CD4-positive, alpha-beta T cell treated with Interleukin-2 at 100 ng/mL for 4 hours (primary cell): ENCODE results near the gene DDI2.

Experiments
- DNase-seq: peaks from one replicate; pipeline ENCODE4 v3.0.0-alpha.2; 2020; ENCODE audit warnings: low spot score

The DDI2 gene

DNA sequence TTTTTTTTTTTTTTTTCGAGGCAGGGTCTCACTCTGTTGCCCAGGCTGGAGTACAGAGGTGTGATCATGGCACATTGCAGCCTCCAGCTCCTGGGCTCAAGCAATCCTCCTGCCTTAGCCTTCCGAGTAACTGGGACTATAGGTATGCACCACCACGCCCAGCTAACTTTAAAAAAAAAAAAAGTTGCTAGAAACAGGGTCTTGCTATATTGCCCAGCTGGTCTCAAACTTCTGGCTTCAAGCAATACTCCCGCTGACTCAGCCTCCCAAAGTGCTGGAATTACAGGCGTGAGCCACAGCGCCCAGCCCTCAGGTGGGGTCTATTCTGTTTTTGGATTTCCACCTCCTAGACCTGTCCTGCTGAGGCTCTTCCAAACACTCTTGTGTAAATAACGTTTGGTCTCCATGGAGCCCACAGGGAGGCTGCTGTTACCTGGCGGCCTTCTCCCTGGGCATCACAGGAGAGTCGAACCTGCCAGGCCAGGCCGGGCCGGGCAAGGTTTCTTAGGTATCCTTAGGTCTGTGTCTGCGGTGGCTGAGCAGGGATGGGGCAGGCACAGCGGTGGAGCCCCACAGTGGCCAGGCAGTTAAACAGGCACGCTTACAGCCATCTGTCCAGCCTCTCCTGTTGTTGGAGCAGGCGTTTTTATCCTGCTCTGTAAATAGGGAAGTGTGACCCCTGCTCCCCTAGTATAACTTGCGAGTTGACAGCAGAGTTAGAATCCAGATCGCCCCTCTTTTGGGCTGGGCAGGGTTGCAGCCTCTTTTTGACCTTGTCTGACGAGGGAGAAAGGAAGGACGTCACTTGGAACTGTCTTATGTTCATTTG lies 85.7 kb downstream of the DDI2 start:
- DNase-seq: no peak

DNA sequence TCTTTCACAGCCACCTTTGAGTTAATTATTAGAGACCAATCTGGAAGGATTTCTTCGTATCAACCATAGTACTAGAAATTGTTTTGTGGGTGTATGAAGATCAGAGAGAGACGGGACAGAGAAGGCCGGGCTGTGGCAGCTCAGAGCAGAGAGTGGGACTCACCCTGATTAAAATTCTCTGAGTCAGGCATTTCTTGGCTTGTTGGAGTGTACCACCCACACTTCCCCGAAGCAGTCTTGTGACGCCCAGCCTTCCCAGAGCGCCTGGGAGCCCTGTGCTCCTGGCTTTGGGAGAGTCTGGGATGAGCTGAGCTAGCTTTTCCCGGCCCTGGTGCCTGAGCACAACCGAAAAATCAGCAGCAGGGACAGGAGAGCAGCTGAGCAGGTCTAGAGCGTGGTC lies 86.3 kb downstream of the DDI2 start:
- no peak for DNase-seq

DNA sequence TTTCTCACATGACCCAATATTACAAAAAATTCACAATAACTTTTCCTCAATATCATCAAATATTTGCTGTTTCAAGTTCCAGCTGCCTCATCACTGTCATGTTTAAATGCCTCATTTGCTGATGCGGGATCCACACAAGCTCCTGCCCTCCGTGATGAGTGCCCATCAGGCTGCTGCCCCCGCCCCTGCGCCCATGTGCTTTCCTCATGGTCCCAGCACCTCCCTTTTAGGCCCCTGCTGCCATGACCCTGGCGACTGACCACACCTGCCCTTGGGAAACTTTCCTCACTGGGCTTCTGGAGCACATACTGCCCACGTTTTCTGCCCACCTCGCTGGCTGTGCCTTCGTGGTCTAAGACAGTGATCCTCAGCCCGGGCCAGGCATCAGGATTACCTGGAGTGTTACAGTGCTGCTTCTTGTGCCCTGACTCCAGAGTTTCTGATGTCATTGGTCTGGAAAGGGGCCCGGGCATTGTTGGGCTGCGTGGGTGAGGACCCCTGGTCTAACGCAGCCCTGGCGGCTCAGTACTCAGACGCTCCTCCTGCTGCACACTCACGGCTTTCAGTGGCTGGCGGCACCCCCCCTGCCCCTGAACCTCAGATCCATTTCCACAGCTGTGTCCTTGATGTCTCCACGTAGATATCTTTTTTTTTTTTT lies 87.4 kb downstream of the DDI2 start:
- no peak for DNase-seq

DNA sequence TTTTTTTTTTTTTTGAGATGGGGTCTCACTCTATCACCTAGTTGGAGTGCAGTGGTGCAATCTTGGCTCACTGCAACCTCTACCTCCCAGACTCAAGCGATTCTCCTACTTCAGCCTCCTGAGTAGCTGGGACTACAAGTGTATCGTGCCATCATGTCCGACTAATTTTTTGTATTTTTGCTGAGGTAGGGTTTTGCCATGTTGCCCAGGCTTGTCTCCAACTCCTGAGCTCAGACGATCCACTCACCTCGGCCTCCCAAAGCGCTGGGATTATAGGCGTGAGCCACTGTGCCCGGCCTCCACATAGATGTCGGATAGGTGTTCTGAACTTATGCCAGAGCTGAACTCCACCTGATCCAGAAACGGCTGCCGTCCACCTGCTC lies 87.9 kb downstream of the DDI2 start:
- DNase-seq: no peak

DNA sequence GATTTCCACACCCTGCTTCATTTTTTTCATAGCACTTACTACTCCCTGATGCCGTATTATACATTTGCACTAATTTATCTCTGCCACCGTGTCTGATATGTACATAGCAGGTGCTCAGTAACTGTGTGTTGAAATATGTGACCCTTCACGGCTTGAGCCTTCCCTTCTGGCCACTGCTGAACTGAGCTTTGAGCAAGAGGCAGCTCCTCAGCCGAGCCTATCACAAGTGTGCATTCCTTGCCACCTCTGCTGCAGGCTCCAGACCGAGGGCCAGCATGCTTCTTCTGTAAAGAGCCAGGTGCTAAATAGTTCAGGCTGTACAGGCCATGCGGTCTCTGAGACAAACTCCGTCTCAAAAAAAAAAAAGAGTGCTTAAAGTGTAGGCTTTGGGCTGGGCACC lies 89.5 kb downstream of the DDI2 start:
- no peak for DNase-seq

DNA sequence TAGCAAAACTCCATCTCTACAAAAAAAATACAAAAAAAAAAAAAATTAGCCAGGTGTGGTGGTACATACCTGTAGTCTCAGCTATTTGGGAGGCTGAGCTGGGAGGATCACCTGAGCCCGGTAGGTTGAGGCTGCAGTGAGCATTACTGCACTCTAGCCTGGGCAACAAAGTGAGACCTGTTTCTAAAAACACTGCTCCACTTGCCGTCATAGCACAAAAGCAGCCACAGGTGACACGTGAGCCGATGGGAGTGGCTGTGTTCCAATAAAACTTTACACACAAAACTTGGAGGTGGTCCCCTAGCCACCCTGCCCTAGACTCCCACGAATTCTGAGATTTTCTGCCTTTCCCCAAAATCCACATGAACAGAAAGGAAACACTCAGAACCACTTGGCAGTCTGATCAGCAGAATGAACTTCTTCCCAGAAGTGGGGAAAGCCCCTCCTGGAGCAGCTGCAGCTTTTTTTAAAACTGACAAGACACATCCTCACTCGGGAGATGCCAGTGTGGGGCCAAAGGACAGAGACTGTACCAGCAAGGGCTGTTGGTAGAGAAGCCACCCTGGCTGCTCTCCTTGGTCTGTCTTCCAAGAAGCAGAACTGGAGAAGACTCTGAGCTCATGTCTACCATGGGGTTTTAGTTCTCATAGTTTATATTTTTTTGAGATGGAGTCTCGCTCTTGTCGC lies 90.1 kb downstream of the DDI2 start:
- DNase-seq: no peak

DNA sequence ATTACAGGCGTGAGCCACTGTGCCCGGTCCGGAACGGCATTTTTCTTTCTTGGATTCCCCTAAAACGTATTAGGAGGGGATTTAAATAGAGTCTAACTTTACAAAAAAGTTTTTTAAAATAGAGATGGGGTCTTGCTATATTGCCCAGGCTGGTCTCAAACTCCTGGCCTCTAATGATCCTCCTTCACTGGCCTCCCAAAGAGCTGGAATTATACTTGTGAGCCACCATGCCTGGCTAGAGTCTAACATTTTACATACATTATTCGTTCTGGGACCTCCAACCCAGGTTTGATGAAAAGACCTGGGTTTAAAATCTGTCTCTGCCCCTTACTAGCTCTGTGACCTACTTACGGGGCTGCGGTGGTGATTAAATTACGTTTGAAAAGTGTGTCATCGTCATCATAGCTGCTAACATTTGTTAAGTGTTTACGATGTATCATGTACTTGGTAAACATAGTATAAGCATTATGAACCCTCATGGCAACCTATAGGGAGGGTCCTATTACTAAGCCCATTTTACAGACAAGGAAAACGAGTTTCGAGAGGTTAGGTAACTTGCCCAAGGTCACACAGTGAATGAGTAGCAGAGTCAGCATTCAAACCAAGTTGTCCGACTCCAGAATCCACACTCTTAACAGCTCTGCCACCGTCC lies 91.4 kb downstream of the DDI2 start:
- DNase-seq: no peak

DNA sequence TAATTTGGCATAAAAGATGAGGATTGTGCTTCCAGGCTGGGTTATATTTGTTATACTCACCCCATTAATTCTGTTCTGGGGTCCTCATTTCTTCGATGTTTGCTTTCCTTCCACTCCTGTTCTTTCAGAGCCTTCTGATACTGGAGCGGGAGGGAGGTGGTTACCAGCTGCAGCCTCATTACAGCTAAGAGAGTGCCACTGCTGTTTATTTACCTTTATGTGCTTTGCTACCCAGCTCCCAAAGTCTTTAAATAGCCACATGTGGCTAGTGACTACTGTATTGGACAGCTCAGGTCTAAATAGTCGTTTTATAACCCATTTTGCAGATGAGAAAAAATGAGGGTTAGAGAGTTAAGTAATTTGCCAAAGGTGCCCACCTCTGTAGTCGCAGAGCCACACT lies 92.0 kb downstream of the DDI2 start:
- DNase-seq: no peak

DNA sequence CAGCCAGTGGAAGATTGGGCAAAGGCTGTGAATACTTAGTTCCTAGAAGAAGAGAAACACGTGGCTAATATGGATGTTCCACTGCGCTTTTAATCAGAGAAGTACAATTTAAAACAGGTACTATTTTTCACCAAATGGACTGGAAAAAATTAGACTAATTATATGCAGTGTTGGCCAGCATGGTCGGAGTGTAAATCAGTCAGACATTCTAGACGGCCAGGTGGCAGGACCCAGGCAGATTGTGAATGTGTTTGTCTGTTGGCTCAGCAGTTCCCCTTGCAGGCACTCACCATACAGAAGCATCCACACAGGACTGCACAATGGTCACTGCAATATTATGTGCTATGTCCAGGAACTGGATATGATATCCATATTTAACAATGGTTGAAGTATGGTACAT lies 94.9 kb downstream of the DDI2 start:
- DNase-seq: no peak

DNA sequence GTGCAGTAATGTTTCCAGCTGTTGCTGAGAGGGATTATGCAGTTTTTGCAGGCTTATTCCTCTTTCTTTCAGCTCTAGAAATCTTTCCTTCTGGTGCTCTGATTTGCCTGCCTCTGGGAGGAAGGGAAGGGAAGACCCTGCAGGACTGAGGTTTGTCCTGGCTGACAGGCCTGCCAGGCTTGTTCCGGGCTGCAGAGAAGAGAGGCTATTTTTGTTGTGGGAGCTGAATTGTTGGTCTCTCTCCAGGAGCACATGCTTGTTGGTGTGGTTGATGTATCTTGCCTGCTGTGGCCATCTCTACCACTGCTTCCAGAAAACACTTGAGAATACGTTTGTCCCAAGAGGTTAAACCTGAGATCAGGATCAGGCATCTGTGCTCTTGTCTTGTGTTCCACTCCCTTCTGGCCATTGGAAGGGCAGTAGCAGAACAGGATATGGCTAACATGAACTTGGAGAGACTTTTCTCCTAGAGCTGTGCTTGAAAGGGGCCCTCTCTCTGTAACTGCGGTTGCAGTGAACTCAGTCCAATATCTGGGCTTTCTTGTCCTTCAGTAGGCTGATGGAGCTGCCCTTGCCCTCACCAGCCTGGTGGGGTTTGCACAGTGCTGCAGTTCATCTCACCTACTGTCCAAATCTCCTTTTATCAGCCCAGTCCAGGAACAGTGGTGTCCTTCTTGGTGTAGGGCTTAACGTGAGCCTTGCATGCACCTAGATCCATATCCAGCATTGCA lies 97.3 kb downstream of the DDI2 start:
- no peak for DNase-seq

DNA sequence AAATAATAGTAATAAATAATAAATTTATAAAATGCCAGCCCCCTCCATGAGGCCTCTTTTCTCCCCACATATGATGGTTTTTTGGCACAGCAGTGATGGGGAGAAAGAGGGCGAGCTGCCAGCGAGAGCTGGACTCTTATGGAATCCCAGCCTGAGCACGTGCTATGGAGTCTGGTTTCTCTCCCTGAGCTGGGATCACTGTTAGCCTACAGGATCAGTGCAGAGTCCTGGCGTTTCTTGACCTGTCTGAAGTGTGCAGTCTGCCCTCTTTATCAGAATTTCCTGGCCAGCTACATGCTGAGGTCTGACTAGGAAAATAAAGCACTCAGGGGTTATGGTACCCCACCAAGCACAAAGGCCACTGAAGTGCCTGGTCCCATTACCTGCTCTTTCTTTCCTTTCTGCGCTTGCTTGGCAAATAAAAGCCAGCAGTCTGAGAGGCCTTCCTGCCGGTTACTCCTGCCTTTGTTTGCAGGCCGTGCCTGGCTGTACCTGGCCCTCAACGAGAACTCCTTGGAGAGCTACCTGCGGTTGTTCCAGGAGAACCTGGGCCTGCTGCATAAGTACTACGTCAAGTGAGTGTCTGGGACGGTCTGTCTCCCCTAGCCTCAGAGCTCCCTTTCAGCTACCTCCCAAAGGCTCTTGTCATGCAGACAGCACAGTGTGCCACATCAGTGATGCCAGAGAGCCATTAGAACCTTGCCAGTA lies 100.3 kb downstream of the DDI2 start:
- DNase-seq: no peak

DNA sequence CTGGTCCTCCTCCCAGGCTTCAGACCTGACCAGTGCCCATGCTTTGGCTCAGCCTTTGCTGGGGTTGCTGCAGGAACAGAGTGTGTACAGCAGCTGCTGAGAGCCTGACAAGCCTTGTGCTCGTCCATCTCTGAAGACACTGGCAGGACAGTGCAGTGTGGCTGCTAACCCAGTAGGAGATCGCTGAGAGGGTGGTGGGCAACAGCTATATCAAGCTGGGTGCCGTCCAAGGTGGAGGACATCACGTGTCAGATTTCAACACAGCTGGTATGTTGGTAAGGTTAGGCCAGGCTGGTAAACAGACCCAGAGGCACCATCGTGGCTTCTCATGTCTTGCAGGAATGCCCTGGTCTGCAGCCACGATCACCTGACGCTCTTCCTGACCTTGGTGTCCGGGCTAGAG lies 100.9 kb downstream of the DDI2 start:
- no peak for DNase-seq
